DMS79 (cell line): Measurements from ENCODE around the gene PVALB.

Experiments used
- DNase-seq: peaks from one replicate; lab custom pipeline; 2025; lab: John Stamatoyannopoulos, UW

Gene PVALB

GRCh38 chr22:36846271-36846670 lies 29.4 kb upstream of the PVALB start:
- DNase-seq = no peak

GRCh38 chr22:36840106-36840505 lies 23.3 kb upstream of the PVALB start:
- no peak for DNase-seq

- DNase-seq = no peak
Observed at GRCh38 chr22:36839356-36840073, 22.7 kb upstream of the PVALB start.

- DNase-seq = no peak
Observed at GRCh38 chr22:36838119-36839030, 21.5 kb upstream of the PVALB start.

- no peak for DNase-seq
Observed at GRCh38 chr22:36835903-36836302, 19.1 kb upstream of the PVALB start.

- DNase-seq = no peak
Observed at GRCh38 chr22:36833073-36833472, 16.2 kb upstream of the PVALB start.

GRCh38 chr22:36831717-36832116 lies 14.9 kb upstream of the PVALB start:
- no peak for DNase-seq

- DNase-seq = no peak
Observed at GRCh38 chr22:36831206-36831605, 14.4 kb upstream of the PVALB start.

- no peak for DNase-seq
Observed at GRCh38 chr22:36830601-36831000, 13.8 kb upstream of the PVALB start.

GRCh38 chr22:36829370-36830002 lies 12.7 kb upstream of the PVALB start:
- DNase-seq = peak; percentile 55

GRCh38 chr22:36828815-36829214 lies 12.0 kb upstream of the PVALB start:
- DNase-seq = no peak

- DNase-seq = no peak
Observed at GRCh38 chr22:36826262-36826661, 9.4 kb upstream of the PVALB start.

- no peak for DNase-seq
Observed at GRCh38 chr22:36824655-36825054, 7.8 kb upstream of the PVALB start.

- DNase-seq = no peak
Observed at GRCh38 chr22:36823186-36823839, 6.5 kb upstream of the PVALB start.

GRCh38 chr22:36822581-36822980 lies 5.7 kb upstream of the PVALB start:
- DNase-seq = no peak

GRCh38 chr22:36819112-36819511 lies 2.3 kb upstream of the PVALB start:
- DNase-seq = no peak

- DNase-seq = no peak
Observed at GRCh38 chr22:36818010-36818642, 1.3 kb upstream of the PVALB start.

- no peak for DNase-seq
Observed at GRCh38 chr22:36817525-36817848, 652 bp upstream of the PVALB start.

GRCh38 chr22:36816339-36816635 lies 548 bp downstream of the PVALB start:
- DNase-seq = no peak

GRCh38 chr22:36815558-36816338 lies 1.1 kb downstream of the PVALB start:
- DNase-seq = no peak

GRCh38 chr22:36814801-36815200 lies 2.0 kb downstream of the PVALB start:
- no peak for DNase-seq
